HCT116 (cell line): Measurements from ENCODE around the gene IL1RAPL1. TPM values are rescaled to one million over a fixed set of nuclear protein-coding genes. Genes with fewer than 3 reads are reported as not detected.

Source experiments
- ATAC-seq: fragments of 200-7000 bp; cut with Tn5 transposase; 2 replicates; pipeline ENCODE4 v1.9.1; 2020; ENCODE audit warnings: mild to moderate bottlenecking, moderate library complexity
- BruUV-seq: library from RNA; stranded (reverse); fragments of 400-500 nt; replicated peaks from 2 replicates; lab custom pipeline; 2021; lab: Mats Ljungman, UMichigan
- CTCF ChIA-PET: fragments of 300-600 bp; sonication (Branson Sonifier 250); formaldehyde crosslinking; loops from one replicate; lab custom pipeline; 2021; ENCODE audit warnings: antibody characterized with exemption; lab: Charles Lee
- POLR2A ChIA-PET: fragments of 300-600, 350-600 bp; sonication (Branson Sonifier 250); formaldehyde crosslinking; loops from one replicate; lab custom pipeline; 2021; ENCODE audit warnings: antibody characterized with exemption; lab: Charles Lee
- RAD21 ChIA-PET, 2 experiments: fragments of 300-600 bp; sonication (Branson Sonifier 250); formaldehyde crosslinking; loops; one replicate each; lab custom pipeline; 2023; ENCODE audit warnings: low total read pairs in 2 of 2; ENCODE audit not compliant: uncharacterized antibody in 2 of 2, unreplicated experiment in 2 of 2, low non-redundant PET in 1 of 2; lab: Charles Lee
- DNase-seq: peaks from one replicate; pipeline ENCODE4 v3.0.0-alpha.2; 2010; ENCODE audit warnings: low read depth, low spot score
- H2AFZ ChIP-seq: fragments of 200-600 bp; shearing (Covaris generic), sonication (generic); 2 replicates; pipeline ENCODE4 v1.6.1; 2017; ENCODE audit warnings: low read depth, mixed run types, mixed read lengths, antibody characterized with exemption, low read length; ENCODE audit not compliant: poor library complexity, severe bottlenecking
- H3K27ac ChIP-seq: 2 replicates; pipeline ENCODE4 v1.5.1; 2012; ENCODE audit warnings: low read depth, low read length
- H3K27me3 ChIP-seq: fragments of 200-600 bp; sonication (generic); 2 replicates; pipeline ENCODE4 v1.6.1; 2016; ENCODE audit warnings: mixed run types, low read length, mixed read lengths; ENCODE audit not compliant: insufficient read depth
- H3K36me3 ChIP-seq, 2 experiments: fragments of 200-500 bp in 1 of 2; fragments of 200-600 bp in 1 of 2; sonication (Bioruptor generic) in 1 of 2; sonication (generic) in 1 of 2; 2 replicates each; pipeline versions ENCODE4 v1.5.1 to v1.6.1; 2014 to 2016; ENCODE audit warnings: low read length in 2 of 2, inconsistent platforms in 1 of 2, mixed read lengths in 1 of 2, mixed run types in 1 of 2; ENCODE audit not compliant: insufficient read depth in 2 of 2, control insufficient read depth in 1 of 2
- H3K4me1 ChIP-seq, 2 experiments: fragments of 200-600 bp in 1 of 2; sonication (generic) in 1 of 2; 2 replicates each; pipeline versions ENCODE4 v1.5.1 to v1.6.1; 2012 to 2017; ENCODE audit warnings: low read length in 2 of 2, inconsistent platforms in 1 of 2, mild to moderate bottlenecking in 1 of 2, mixed read lengths in 1 of 2, mixed run types in 1 of 2, moderate library complexity in 1 of 2; ENCODE audit not compliant: insufficient read depth in 2 of 2, control insufficient read depth in 1 of 2
- H3K4me2 ChIP-seq: fragments of 200-600 bp; sonication (generic); 2 replicates; pipeline ENCODE4 v1.6.1; 2017; ENCODE audit warnings: mixed run types, low read length, mixed read lengths
- H3K4me3 ChIP-seq, 2 experiments: fragments of 200-600 bp in 1 of 2; sonication (generic) in 1 of 2; replicated peaks in 1 of 2; 2 replicates each; pipeline ENCODE4 v1.5.1; 2011 to 2016; ENCODE audit warnings: low read length in 2 of 2, control low read depth in 1 of 2, low read depth in 1 of 2, mild to moderate bottlenecking in 1 of 2, mixed read lengths in 1 of 2, mixed run types in 1 of 2
- H3K79me2 ChIP-seq: fragments of 200-600 bp; sonication (generic); 2 replicates; pipeline ENCODE4 v1.6.1; 2017; ENCODE audit warnings: mild to moderate bottlenecking, mixed run types, low read length, moderate library complexity, mixed read lengths; ENCODE audit not compliant: insufficient read depth
- H3K9ac ChIP-seq: fragments of 200-600 bp; sonication (generic); 2 replicates; pipeline ENCODE4 v1.6.1; 2016; ENCODE audit warnings: low read length, mixed read lengths
- H3K9me2 ChIP-seq: fragments of 200-600 bp; sonication (generic), shearing (Covaris generic); 2 replicates; pipeline ENCODE4 v1.6.1; 2017; ENCODE audit warnings: mixed run types, mild to moderate bottlenecking, moderate library complexity; ENCODE audit not compliant: insufficient read depth
- H3K9me3 ChIP-seq, 2 experiments: fragments of 200-500 bp in 1 of 2; fragments of 200-600 bp in 1 of 2; sonication (Bioruptor generic) in 1 of 2; sonication (generic) in 1 of 2; 2 replicates each; pipeline ENCODE4 v1.6.1; 2014 to 2017; ENCODE audit warnings: low read length in 2 of 2, mixed read lengths in 2 of 2, inconsistent platforms in 1 of 2, low read depth in 1 of 2, mild to moderate bottlenecking in 1 of 2, mixed run types in 1 of 2, moderate library complexity in 1 of 2; ENCODE audit not compliant: control insufficient read depth in 1 of 2, insufficient read depth in 1 of 2
- H4K20me1 ChIP-seq: fragments of 200-600 bp; sonication (generic), shearing (Covaris generic); 2 replicates; pipeline ENCODE4 v1.6.1; 2017; ENCODE audit warnings: mixed run types, mild to moderate bottlenecking, moderate library complexity; ENCODE audit not compliant: insufficient read depth
- CBX3 ChIP-seq: IDR thresholded peaks from 2 replicates; pipeline ENCODE4 v1.6.1; 2012; ENCODE audit warnings: low read depth
- CEBPB ChIP-seq: IDR thresholded peaks from 2 replicates; pipeline ENCODE4 v1.6.1; 2012; ENCODE audit warnings: low read depth
- ELF1 ChIP-seq: IDR thresholded peaks from 2 replicates; pipeline ENCODE4 v1.6.1; 2012; ENCODE audit warnings: low read depth, borderline replicate concordance
- EZH2 ChIP-seq: fragments of 200-600 bp; sonication (generic); IDR thresholded peaks from 2 replicates; pipeline ENCODE4 v1.6.1; 2017; ENCODE audit warnings: antibody characterized with exemption, mixed run types
- EZH2phosphoT487 ChIP-seq: fragments of 200-600 bp; IDR thresholded peaks from 2 replicates; pipeline ENCODE4 v1.6.1; 2018; ENCODE audit warnings: antibody characterized with exemption, borderline replicate concordance
- POLR2AphosphoS5 ChIP-seq: IDR thresholded peaks from 2 replicates; pipeline ENCODE4 v1.6.1; 2011; ENCODE audit warnings: mild to moderate bottlenecking, low read depth, low read length, moderate library complexity
- RAD21 ChIP-seq: IDR thresholded peaks from 2 replicates; pipeline ENCODE4 v1.6.1; 2012; ENCODE audit warnings: low read depth, mild to moderate bottlenecking
- SP1 ChIP-seq: IDR thresholded peaks from 2 replicates; pipeline ENCODE4 v1.6.1; 2012; ENCODE audit warnings: low read depth
- SRF ChIP-seq: IDR thresholded peaks from 2 replicates; pipeline ENCODE4 v1.6.1; 2012; ENCODE audit warnings: low read depth
- TCF7L2 ChIP-seq: IDR thresholded peaks from 2 replicates; pipeline ENCODE4 v1.7.0; 2011; ENCODE audit warnings: borderline replicate concordance, inconsistent platforms; ENCODE audit not compliant: insufficient read depth, insufficient read length; ENCODE audit errors: extremely low read depth
- YY1 ChIP-seq: IDR thresholded peaks from 2 replicates; pipeline ENCODE4 v1.6.1; 2011; ENCODE audit warnings: low read length, low read depth, moderate library complexity, mild to moderate bottlenecking; ENCODE audit not compliant: insufficient replicate concordance; ENCODE audit errors: extremely low read depth
- ZNF274 ChIP-seq: fragments of 200-500 bp; sonication (Bioruptor generic); IDR thresholded peaks from 2 replicates; pipeline ENCODE4 v1.6.1; 2014; ENCODE audit warnings: mild to moderate bottlenecking, low read depth, low read length, inconsistent platforms
- intact Hi-C: fragments of 100-400 bp; cut with micrococcal nuclease; formaldehyde crosslinking; loops from 2 replicates; pipeline ENCODE4 v1.10.0; 2022
- total RNA-seq: library from RNA; stranded (reverse); gene quantifications from one replicate; pipeline ENCODE4 v1.2.1, GENCODE V29; 2021; ENCODE audit not compliant: unreplicated experiment
- TF ChIP-seq, protein P1 (sequence below), 3 experiments: fragments of 200-600 bp in 1 of 3; sonication (generic) in 1 of 3; IDR thresholded peaks in 2 of 3; conservative IDR thresholded peaks in 1 of 3; 2 replicates each; pipeline ENCODE4 v1.5.1; 2012 to 2017; ENCODE audit warnings: low read depth in 2 of 3, low read length in 2 of 3, antibody characterized with exemption in 1 of 3, borderline replicate concordance in 1 of 3, control low read depth in 1 of 3, mild to moderate bottlenecking in 1 of 3, mixed read lengths in 1 of 3, mixed run types in 1 of 3, moderate library complexity in 1 of 3; ENCODE audit not compliant: insufficient read depth in 1 of 3
- TF ChIP-seq, protein P2 (sequence below): IDR thresholded peaks from 2 replicates; pipeline ENCODE4 v1.6.1; 2011; ENCODE audit warnings: mild to moderate bottlenecking, low read length, moderate library complexity; ENCODE audit not compliant: insufficient replicate concordance; ENCODE audit errors: extremely low read depth

The IL1RAPL1 gene
- total RNA-seq, 1 experiment from 2014 or later = 2.8 TPM

GRCh38 chrX:28981952-28982351 is 394.7 kb downstream of the IL1RAPL1 start (continued):
- no peak for TF ChIP-seq YY1
- TF ChIP-seq, all 23 proteins: peak for 0

GRCh38 chrX:28988246-28988645 is 401.0 kb downstream of the IL1RAPL1 start:
- no peak for DNase-seq
- CTCF ChIA-PET = no interaction called here

More at GRCh38 chrX:28988246-28988645, 401.0 kb downstream of the IL1RAPL1 start:
- H3K9me3 ChIP-seq = no peaks in the 10 kb centered on the region
- H3K36me3 ChIP-seq = no peaks in the 10 kb centered on the region
- BruUV-seq = no TSS peak
- H3K4me2 ChIP-seq = no peak overlapping the region
- no peaks in the 10 kb centered on the region for H3K27me3 ChIP-seq
- no peaks in the 10 kb centered on the region for H4K20me1 ChIP-seq
- no peaks in the 10 kb centered on the region for H3K9me2 ChIP-seq
- no peak overlapping the region for H3K9ac ChIP-seq
- no peak for ATAC-seq
- H3K79me2 ChIP-seq = no peaks in the 10 kb centered on the region
- ChIA-PET POLR2A (no interaction called here), RAD21 (no interaction called here)
- H3K4me3 ChIP-seq = no peak overlapping the region
- H2AFZ ChIP-seq = no peak overlapping the region
- no peak for TF ChIP-seq SP1
- no peak for TF ChIP-seq YY1
- no peak for TF ChIP-seq SRF
- no peak for TF ChIP-seq POLR2AphosphoS5
- TF ChIP-seq CEBPB = no peak
- no peak for TF ChIP-seq CBX3
- no peak for TF ChIP-seq ZNF274
- TF ChIP-seq, protein P1, sequence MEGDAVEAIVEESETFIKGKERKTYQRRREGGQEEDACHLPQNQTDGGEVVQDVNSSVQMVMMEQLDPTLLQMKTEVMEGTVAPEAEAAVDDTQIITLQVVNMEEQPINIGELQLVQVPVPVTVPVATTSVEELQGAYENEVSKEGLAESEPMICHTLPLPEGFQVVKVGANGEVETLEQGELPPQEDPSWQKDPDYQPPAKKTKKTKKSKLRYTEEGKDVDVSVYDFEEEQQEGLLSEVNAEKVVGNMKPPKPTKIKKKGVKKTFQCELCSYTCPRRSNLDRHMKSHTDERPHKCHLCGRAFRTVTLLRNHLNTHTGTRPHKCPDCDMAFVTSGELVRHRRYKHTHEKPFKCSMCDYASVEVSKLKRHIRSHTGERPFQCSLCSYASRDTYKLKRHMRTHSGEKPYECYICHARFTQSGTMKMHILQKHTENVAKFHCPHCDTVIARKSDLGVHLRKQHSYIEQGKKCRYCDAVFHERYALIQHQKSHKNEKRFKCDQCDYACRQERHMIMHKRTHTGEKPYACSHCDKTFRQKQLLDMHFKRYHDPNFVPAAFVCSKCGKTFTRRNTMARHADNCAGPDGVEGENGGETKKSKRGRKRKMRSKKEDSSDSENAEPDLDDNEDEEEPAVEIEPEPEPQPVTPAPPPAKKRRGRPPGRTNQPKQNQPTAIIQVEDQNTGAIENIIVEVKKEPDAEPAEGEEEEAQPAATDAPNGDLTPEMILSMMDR (IDR thresholded peaks at IDR 0.05 in 2 of 3, conservative IDR thresholded peaks at IDR 0.05 in 1 of 3; ENCODE audit: borderline replicate concordance in 1 of 3, insufficient read depth in 1 of 3, low read depth in 2 of 3, low read length in 2 of 3) = no peak
- TF ChIP-seq RAD21 = no peak
- TF ChIP-seq ELF1 = no peak
- TF ChIP-seq EZH2phosphoT487 = no peak
- TF ChIP-seq EZH2 = no peak
- TF ChIP-seq, protein P2, sequence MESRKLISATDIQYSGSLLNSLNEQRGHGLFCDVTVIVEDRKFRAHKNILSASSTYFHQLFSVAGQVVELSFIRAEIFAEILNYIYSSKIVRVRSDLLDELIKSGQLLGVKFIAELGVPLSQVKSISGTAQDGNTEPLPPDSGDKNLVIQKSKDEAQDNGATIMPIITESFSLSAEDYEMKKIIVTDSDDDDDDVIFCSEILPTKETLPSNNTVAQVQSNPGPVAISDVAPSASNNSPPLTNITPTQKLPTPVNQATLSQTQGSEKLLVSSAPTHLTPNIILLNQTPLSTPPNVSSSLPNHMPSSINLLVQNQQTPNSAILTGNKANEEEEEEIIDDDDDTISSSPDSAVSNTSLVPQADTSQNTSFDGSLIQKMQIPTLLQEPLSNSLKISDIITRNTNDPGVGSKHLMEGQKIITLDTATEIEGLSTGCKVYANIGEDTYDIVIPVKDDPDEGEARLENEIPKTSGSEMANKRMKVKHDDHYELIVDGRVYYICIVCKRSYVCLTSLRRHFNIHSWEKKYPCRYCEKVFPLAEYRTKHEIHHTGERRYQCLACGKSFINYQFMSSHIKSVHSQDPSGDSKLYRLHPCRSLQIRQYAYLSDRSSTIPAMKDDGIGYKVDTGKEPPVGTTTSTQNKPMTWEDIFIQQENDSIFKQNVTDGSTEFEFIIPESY = no peak
- TF ChIP-seq TCF7L2 = no peak
- intact Hi-C loops = no loop called here
- H3K27ac ChIP-seq = no peak overlapping the region
- H3K4me1 ChIP-seq = no peaks in the 10 kb centered on the region
